H9 (cell line): ENCODE results near the gene LONRF3. TPM values are rescaled to one million over a fixed set of nuclear protein-coding genes. Genes with fewer than 3 reads are reported as not detected.

Source experiments
- DNase-seq: peaks from one replicate; pipeline ENCODE4 v3.0.0-alpha.2; 2017
- H2AFZ ChIP-seq: one replicate; pipeline ENCODE4 v1.6.1; 2013; ENCODE audit warnings: mild to moderate bottlenecking, low read length, control low read depth, moderate library complexity
- H2AK5ac ChIP-seq: 2 replicates; pipeline ENCODE4 v1.6.1; 2013; ENCODE audit warnings: low read length, control low read depth, mixed read lengths; ENCODE audit not compliant: insufficient read length
- H2BK120ac ChIP-seq: one replicate; pipeline ENCODE4 v1.6.1; 2013; ENCODE audit warnings: low read depth, mild to moderate bottlenecking, low read length, control low read depth, inconsistent platforms; ENCODE audit not compliant: poor library complexity, severe bottlenecking
- H2BK12ac ChIP-seq: 2 replicates; pipeline ENCODE4 v1.6.1; 2013; ENCODE audit warnings: low read length, control low read depth, mixed read lengths, low read depth; ENCODE audit not compliant: insufficient read length
- H2BK15ac ChIP-seq: 2 replicates; pipeline ENCODE4 v1.6.1; 2013; ENCODE audit warnings: low read depth, low read length, control low read depth
- H2BK20ac ChIP-seq: one replicate; pipeline ENCODE4 v1.6.1; 2013; ENCODE audit warnings: low read depth, mild to moderate bottlenecking, low read length, control low read depth, inconsistent platforms; ENCODE audit not compliant: poor library complexity, severe bottlenecking
- H2BK5ac ChIP-seq: 2 replicates; pipeline ENCODE4 v1.6.1; 2013; ENCODE audit warnings: low read length, control low read depth, mixed read lengths; ENCODE audit not compliant: insufficient read length
- H3K14ac ChIP-seq: 2 replicates; pipeline ENCODE4 v1.6.1; 2013; ENCODE audit warnings: low read length, control low read depth; ENCODE audit not compliant: insufficient read depth
- H3K18ac ChIP-seq: 2 replicates; pipeline ENCODE4 v1.6.1; 2013; ENCODE audit warnings: low read depth, mild to moderate bottlenecking, mixed read lengths, low read length, control low read depth; ENCODE audit not compliant: insufficient read length
- H3K23ac ChIP-seq: 2 replicates; pipeline ENCODE4 v1.6.1; 2013; ENCODE audit warnings: low read length, control low read depth, mixed read lengths, low read depth; ENCODE audit not compliant: insufficient read length
- H3K23me2 ChIP-seq: 2 replicates; pipeline ENCODE4 v1.6.1; 2013; ENCODE audit warnings: low read depth, mild to moderate bottlenecking, mixed read lengths, low read length, control low read depth; ENCODE audit not compliant: insufficient read length, poor library complexity, severe bottlenecking
- H3K27ac ChIP-seq: 2 replicates; pipeline ENCODE4 v1.5.1; 2013; ENCODE audit warnings: low read length, control low read depth, mixed read lengths, low read depth; ENCODE audit not compliant: insufficient read length
- H3K27me3 ChIP-seq: 2 replicates; pipeline ENCODE4 v1.6.1; 2013; ENCODE audit warnings: low read length, control low read depth, inconsistent platforms; ENCODE audit not compliant: insufficient read depth
- H3K4ac ChIP-seq: 2 replicates; pipeline ENCODE4 v1.6.1; 2013; ENCODE audit warnings: low read depth, mild to moderate bottlenecking, control low read depth, inconsistent platforms, low read length, moderate library complexity
- H3K4me1 ChIP-seq: 2 replicates; pipeline ENCODE4 v1.6.1; 2013; ENCODE audit warnings: low read length, control low read depth, inconsistent platforms; ENCODE audit not compliant: insufficient read depth
- H3K4me2 ChIP-seq: 2 replicates; pipeline ENCODE4 v1.6.1; 2013; ENCODE audit warnings: low read length, control low read depth, mixed read lengths; ENCODE audit not compliant: insufficient read length, insufficient read depth
- H3K56ac ChIP-seq: 2 replicates; pipeline ENCODE4 v1.6.1; 2013; ENCODE audit warnings: low read depth, mild to moderate bottlenecking, mixed read lengths, low read length, control low read depth; ENCODE audit not compliant: insufficient read length
- H3K79me1 ChIP-seq: 2 replicates; pipeline ENCODE4 v1.6.1; 2013; ENCODE audit warnings: low read depth, mild to moderate bottlenecking, moderate library complexity, low read length, control low read depth, inconsistent platforms; ENCODE audit not compliant: insufficient read depth, poor library complexity, severe bottlenecking
- H3K79me2 ChIP-seq: 2 replicates; pipeline ENCODE4 v1.6.1; 2013; ENCODE audit warnings: low read length, control low read depth, inconsistent platforms; ENCODE audit not compliant: insufficient read depth
- H3K9ac ChIP-seq: 2 replicates; pipeline ENCODE4 v1.6.1; 2013; ENCODE audit warnings: low read length, control low read depth, mixed read lengths; ENCODE audit not compliant: insufficient read length; ENCODE audit errors: extremely low read depth
- H3K9me3 ChIP-seq: one replicate; pipeline ENCODE4 v1.6.1; 2013; ENCODE audit warnings: low read depth, low read length, inconsistent platforms; ENCODE audit not compliant: control insufficient read depth
- H3T11ph ChIP-seq: one replicate; pipeline ENCODE4 v1.6.1; 2013; ENCODE audit warnings: mild to moderate bottlenecking, low read length, control low read depth, inconsistent platforms
- H4K20me1 ChIP-seq: one replicate; pipeline ENCODE4 v1.6.1; 2013; ENCODE audit not compliant: control insufficient read depth, insufficient read length, insufficient read depth
- H4K5ac ChIP-seq: 2 replicates; pipeline ENCODE4 v1.6.1; 2013; ENCODE audit warnings: low read depth, mild to moderate bottlenecking, mixed read lengths, low read length, control low read depth; ENCODE audit not compliant: insufficient read length
- H4K8ac ChIP-seq: replicated peaks from 2 replicates; pipeline ENCODE4 v1.6.1; 2013; ENCODE audit warnings: low read length, control low read depth, mixed read lengths, low read depth; ENCODE audit not compliant: insufficient read length
- H4K91ac ChIP-seq: 2 replicates; pipeline ENCODE4 v1.6.1; 2013; ENCODE audit warnings: low read depth, mild to moderate bottlenecking, moderate library complexity, mixed read lengths, low read length, control low read depth; ENCODE audit not compliant: insufficient read length
- H3K27ac Mint-ChIP-seq, 3 experiments: 2 replicates in 2 of 3; 3 replicates in 1 of 3; pipeline ENCODE4 v1.8.0; 2020 to 2021; ENCODE audit warnings: mixed read lengths in 3 of 3, mild to moderate bottlenecking in 1 of 3, moderate library complexity in 1 of 3
- H3K27me3 Mint-ChIP-seq: 2 replicates; pipeline ENCODE4 v1.8.0; 2021; ENCODE audit warnings: low read depth, mild to moderate bottlenecking, moderate library complexity, mixed read lengths
- H3K36me3 Mint-ChIP-seq, 3 experiments: 2 replicates in 2 of 3; 3 replicates in 1 of 3; pipeline ENCODE4 v1.8.0; 2020 to 2021; ENCODE audit warnings: low read depth in 3 of 3, mixed read lengths in 3 of 3; ENCODE audit not compliant: insufficient read depth in 1 of 3
- H3K4me1 Mint-ChIP-seq, 2 experiments: 2 replicates each; pipeline ENCODE4 v1.8.0; 2020; ENCODE audit warnings: mixed read lengths in 2 of 2
- H3K4me3 Mint-ChIP-seq, 2 experiments: 2 replicates in 1 of 2; 3 replicates in 1 of 2; pipeline ENCODE4 v1.8.0; 2020 to 2021; ENCODE audit warnings: mild to moderate bottlenecking in 2 of 2, mixed read lengths in 2 of 2, moderate library complexity in 1 of 2
- H3K9me3 Mint-ChIP-seq, 2 experiments: 2 replicates in 1 of 2; 3 replicates in 1 of 2; pipeline ENCODE4 v1.8.0; 2020; ENCODE audit warnings: mild to moderate bottlenecking in 2 of 2, mixed read lengths in 2 of 2, moderate library complexity in 1 of 2
- WGBS: extraction: QIAGEN DNeasy Blood & Tissue Kit; methylation state at CpG from one replicate; pipeline ENCODE4 v1.1.7; 2013; ENCODE audit warnings: missing lambda C conversion rate, low lambda C conversion rate, mixed read lengths; ENCODE audit not compliant: insufficient read length; ENCODE audit errors: extremely low coverage; 5-methylcytosine and 5-hydroxymethylcytosine counted together
- total RNA-seq: library from RNA; stranded (reverse); gene quantifications from 2 replicates; pipeline ENCODE4 v1.2.1, GENCODE V29; 2021
- TF ChIP-seq, protein P1 (sequence below): fragments of 200-600 bp; sonication (generic); conservative IDR thresholded peaks from 3 replicates; pipeline ENCODE4 v1.8.0; 2021; ENCODE audit warnings: antibody characterized with exemption, mild to moderate bottlenecking

The LONRF3 gene
- total RNA-seq, 1 experiment from 2014 or later: 0.33 TPM

- H3K4me2 ChIP-seq: no peak overlapping the region
- no peak overlapping the region for H3T11ph ChIP-seq
- no peak overlapping the region for H2BK20ac ChIP-seq
- Mint-ChIP-seq H3K9me3 (peaks cover 61 to 67% of the 10 kb centered on the region in 2 experiments), H3K36me3 (no peaks in the 10 kb centered on the region), H3K4me1 (no peaks in the 10 kb centered on the region; a peak in 1 of 4 replicates), H3K4me3 (no peak overlapping the region), H3K27ac (no peak overlapping the region), H3K27me3 (peaks cover 9% of the 10 kb centered on the region)
- H3K23ac ChIP-seq: no peak overlapping the region
- no peak overlapping the region for H2AFZ ChIP-seq
- no peak overlapping the region for H4K91ac ChIP-seq
- H3K18ac ChIP-seq: no peak overlapping the region
- H3K27me3 ChIP-seq: no peaks in the 10 kb centered on the region
- H3K27ac ChIP-seq: no peak overlapping the region
- no peak overlapping the region for H3K4ac ChIP-seq
- no peak overlapping the region for H2AK5ac ChIP-seq
- no peaks in the 10 kb centered on the region for H3K4me1 ChIP-seq
- H3K14ac ChIP-seq: no peak overlapping the region
- no peaks in the 10 kb centered on the region for H3K79me1 ChIP-seq
- no peak overlapping the region for H2BK120ac ChIP-seq
- no peak overlapping the region for H4K5ac ChIP-seq
- H2BK5ac ChIP-seq: no peak overlapping the region
- H3K79me2 ChIP-seq: no peaks in the 10 kb centered on the region
- no peak overlapping the region for H2BK15ac ChIP-seq
- no peaks in the 10 kb centered on the region for H3K23me2 ChIP-seq
- no CpG with 5 or more reads among the region's 3 CpGs for WGBS
- H3K9me3 ChIP-seq: peaks cover 36% of the 10 kb centered on the region
- TF ChIP-seq, protein P1, sequence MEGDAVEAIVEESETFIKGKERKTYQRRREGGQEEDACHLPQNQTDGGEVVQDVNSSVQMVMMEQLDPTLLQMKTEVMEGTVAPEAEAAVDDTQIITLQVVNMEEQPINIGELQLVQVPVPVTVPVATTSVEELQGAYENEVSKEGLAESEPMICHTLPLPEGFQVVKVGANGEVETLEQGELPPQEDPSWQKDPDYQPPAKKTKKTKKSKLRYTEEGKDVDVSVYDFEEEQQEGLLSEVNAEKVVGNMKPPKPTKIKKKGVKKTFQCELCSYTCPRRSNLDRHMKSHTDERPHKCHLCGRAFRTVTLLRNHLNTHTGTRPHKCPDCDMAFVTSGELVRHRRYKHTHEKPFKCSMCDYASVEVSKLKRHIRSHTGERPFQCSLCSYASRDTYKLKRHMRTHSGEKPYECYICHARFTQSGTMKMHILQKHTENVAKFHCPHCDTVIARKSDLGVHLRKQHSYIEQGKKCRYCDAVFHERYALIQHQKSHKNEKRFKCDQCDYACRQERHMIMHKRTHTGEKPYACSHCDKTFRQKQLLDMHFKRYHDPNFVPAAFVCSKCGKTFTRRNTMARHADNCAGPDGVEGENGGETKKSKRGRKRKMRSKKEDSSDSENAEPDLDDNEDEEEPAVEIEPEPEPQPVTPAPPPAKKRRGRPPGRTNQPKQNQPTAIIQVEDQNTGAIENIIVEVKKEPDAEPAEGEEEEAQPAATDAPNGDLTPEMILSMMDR: no peak
- H4K8ac ChIP-seq: no peak overlapping the region
- no peaks in the 10 kb centered on the region for H4K20me1 ChIP-seq
- no peak overlapping the region for H3K56ac ChIP-seq
- no peak overlapping the region for H2BK12ac ChIP-seq
- H3K9ac ChIP-seq: no peak overlapping the region
- DNase-seq: no peak
Measured at GRCh38 chrX:119007189-119007770, 32.9 kb downstream of the LONRF3 start.
